Globus pallidus (tissue), 1 donor: ENCODE measurements around the gene TUBE1.

ENCODE experiments used
- DNase-seq: peaks from one replicate; pipeline ENCODE4 v3.0.0-alpha.2; 2015; ENCODE audit warnings: low spot score

Gene TUBE1

GRCh38 chr6:112033791-112034615, 53.3 kb downstream of the TUBE1 start:
- no peak for DNase-seq

GRCh38 chr6:112032728-112033127, 54.6 kb downstream of the TUBE1 start:
- no peak for DNase-seq

- no peak for DNase-seq
These were observed 55.3 kb downstream of the TUBE1 start for GRCh38 chr6:112031960-112032359.

- no peak for DNase-seq
These were observed 56.2 kb downstream of the TUBE1 start for GRCh38 chr6:112030961-112031660.

GRCh38 chr6:112030206-112030960, 56.9 kb downstream of the TUBE1 start:
- DNase-seq = no peak

- DNase-seq = peak; percentile 51
These were observed 58.0 kb downstream of the TUBE1 start for GRCh38 chr6:112029045-112029822.

- no peak for DNase-seq
These were observed 59.2 kb downstream of the TUBE1 start for GRCh38 chr6:112027942-112028674.

- DNase-seq = no peak
These were observed 60.3 kb downstream of the TUBE1 start for GRCh38 chr6:112026933-112027332.

GRCh38 chr6:112024464-112024863, 62.8 kb downstream of the TUBE1 start:
- no peak for DNase-seq

GRCh38 chr6:112022749-112023148, 64.5 kb downstream of the TUBE1 start:
- no peak for DNase-seq

GRCh38 chr6:112021691-112022310, 65.5 kb downstream of the TUBE1 start:
- no peak for DNase-seq
